ENCODE measurements around the gene TMCO4. TPM values are rescaled to one million over a fixed set of nuclear protein-coding genes. Genes with fewer than 3 reads are reported as not detected.

TMCO4 gene
- total and polyA plus RNA-seq, 2 of the 4 experiments (the other 2 are of a cell fraction) = 7.3 to 8.6 TPM

DNA sequence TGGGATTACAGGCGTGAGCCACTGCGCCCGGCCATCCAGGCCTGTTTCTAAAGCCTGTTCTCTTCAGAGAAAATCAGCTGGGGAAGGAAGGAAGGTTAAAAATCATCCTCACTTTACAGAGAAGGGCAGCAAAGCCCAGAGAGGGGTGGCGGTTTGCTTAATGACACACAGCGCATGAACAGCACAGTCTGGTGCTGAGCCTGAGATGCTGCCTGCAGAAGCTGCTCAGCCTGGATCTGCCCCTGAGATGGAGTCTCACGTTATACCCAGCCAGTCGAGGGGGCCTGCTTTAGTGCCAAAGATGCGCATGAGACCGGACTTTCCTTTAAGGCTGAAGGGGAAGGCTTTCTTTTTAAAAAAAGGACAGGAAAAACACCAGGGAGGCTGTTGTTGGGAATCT lies 113.7 kb downstream of the TMCO4 start:
- no peak overlapping the region for H3K14ac ChIP-seq (replicated peaks; ENCODE audit: low read depth, low read length)
- no peak overlapping the region for H2AFZ ChIP-seq (replicated peaks; ENCODE audit: low read length, poor library complexity)
- H3K9me1 ChIP-seq (ENCODE audit: insufficient read depth, low read length) = no peaks in the 10 kb centered on the region; the same call in 1 of the 2 replicates
- DNase-seq (no peak), ATAC-seq (ENCODE audit: low read depth) (no peak)
- no peak overlapping the region for H3K4ac ChIP-seq (ENCODE audit: low read depth, low read length)
- H2AK5ac ChIP-seq (ENCODE audit: low read depth, low read length) = no peak overlapping the region
- ChIA-PET CTCF (interaction anchor here (1.8 kb wide), 1 partner anchor 18 kb away, joined by 5 read pairs; no protein-coding TSS in a partner anchor), POLR2A (ENCODE audit: unreplicated experiment) (no interaction called here)
- no peak overlapping the region for H3K9ac ChIP-seq (ENCODE audit: low read depth, low read length)
- no peak overlapping the region for H2BK5ac ChIP-seq (ENCODE audit: low read depth, low read length, poor library complexity, severe bottlenecking)
- H3K4me2 ChIP-seq (ENCODE audit: low read depth, low read length) = no peak overlapping the region
- 52% methylated on average over 3 of the region's 9 CpGs; no CpG with 5 or more reads in 1 of the 2 experiments for WGBS, 2 experiments (ENCODE audit: extremely low coverage in 2 of 2, insufficient read length in 1 of 2)
- no peak overlapping the region for H4K91ac ChIP-seq (ENCODE audit: insufficient read depth, low read depth, low read length)
- no peak overlapping the region for H2BK15ac ChIP-seq (ENCODE audit: low read depth, low read length)
- no peak overlapping the region for H4K5ac ChIP-seq (ENCODE audit: low read depth, low read length)
- H3K4me1 ChIP-seq (ENCODE audit: control insufficient read depth, insufficient read depth, low read length) = no peaks in the 10 kb centered on the region
- no TSS peak for BruUV-seq (replicated peaks)
- intact Hi-C loops (cut with micrococcal nuclease) = no loop called here
- H2BK120ac ChIP-seq (ENCODE audit: low read depth, low read length) = no peak overlapping the region
- dilution Hi-C loops (cut with HindIII; ENCODE audit: low sequenced_read_pairs, unreplicated experiment) = no loop called here
- no peak overlapping the region for H3K27ac ChIP-seq (ENCODE audit: insufficient read depth, low read length)
- H2AK9ac ChIP-seq (replicated peaks; ENCODE audit: low read depth, low read length, poor library complexity) = no peak overlapping the region
- no peak overlapping the region for H3K23ac ChIP-seq (ENCODE audit: low read depth, low read length)
- peaks cover 3% of the 10 kb centered on the region; the same call in 1 of the 2 replicates for H3K9me3 ChIP-seq (ENCODE audit: control insufficient read depth, insufficient read depth, low read length)
- TF ChIP-seq, protein P1, sequence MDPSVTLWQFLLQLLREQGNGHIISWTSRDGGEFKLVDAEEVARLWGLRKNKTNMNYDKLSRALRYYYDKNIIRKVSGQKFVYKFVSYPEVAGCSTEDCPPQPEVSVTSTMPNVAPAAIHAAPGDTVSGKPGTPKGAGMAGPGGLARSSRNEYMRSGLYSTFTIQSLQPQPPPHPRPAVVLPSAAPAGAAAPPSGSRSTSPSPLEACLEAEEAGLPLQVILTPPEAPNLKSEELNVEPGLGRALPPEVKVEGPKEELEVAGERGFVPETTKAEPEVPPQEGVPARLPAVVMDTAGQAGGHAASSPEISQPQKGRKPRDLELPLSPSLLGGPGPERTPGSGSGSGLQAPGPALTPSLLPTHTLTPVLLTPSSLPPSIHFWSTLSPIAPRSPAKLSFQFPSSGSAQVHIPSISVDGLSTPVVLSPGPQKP (IDR thresholded peaks at IDR 0.05; ENCODE audit: borderline replicate concordance, low read depth, low read length) = no peak
- TF ChIP-seq SMC3 (IDR thresholded peaks at IDR 0.05; ENCODE audit: low read depth, low read length) (no peak), CEBPB (IDR thresholded peaks at IDR 0.05; ENCODE audit: low read depth, low read length) (no peak), FOS (IDR thresholded peaks at IDR 0.05; ENCODE audit: low read depth, low read length) (no peak)
- TF ChIP-seq, protein P2, sequence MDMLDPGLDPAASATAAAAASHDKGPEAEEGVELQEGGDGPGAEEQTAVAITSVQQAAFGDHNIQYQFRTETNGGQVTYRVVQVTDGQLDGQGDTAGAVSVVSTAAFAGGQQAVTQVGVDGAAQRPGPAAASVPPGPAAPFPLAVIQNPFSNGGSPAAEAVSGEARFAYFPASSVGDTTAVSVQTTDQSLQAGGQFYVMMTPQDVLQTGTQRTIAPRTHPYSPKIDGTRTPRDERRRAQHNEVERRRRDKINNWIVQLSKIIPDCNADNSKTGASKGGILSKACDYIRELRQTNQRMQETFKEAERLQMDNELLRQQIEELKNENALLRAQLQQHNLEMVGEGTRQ (IDR thresholded peaks at IDR 0.05; ENCODE audit: low read depth, low read length) = no peak
- no peak overlapping the region for H3K4me3 ChIP-seq (ENCODE audit: insufficient read depth, low read depth, low read length)
- no peak overlapping the region for H4K8ac ChIP-seq (ENCODE audit: low read depth in 2 of 2, low read length in 2 of 2)
- H3K56ac ChIP-seq (ENCODE audit: extremely low read depth, insufficient read depth, low read length) = no peak overlapping the region
- H3K36me3 ChIP-seq (ENCODE audit: control insufficient read depth, insufficient read depth, low read length) = peaks cover 7% of the 10 kb centered on the region; the same call in 1 of the 2 replicates
- H4K20me1 ChIP-seq (ENCODE audit: insufficient read depth, low read length) = no peaks in the 10 kb centered on the region; the same call in 1 of the 2 replicates
- H3K79me1 ChIP-seq (ENCODE audit: low read depth in 1 of 2, low read length in 2 of 2) = no peaks in the 10 kb centered on the region
- no peak overlapping the region for H3K18ac ChIP-seq (ENCODE audit: low read depth, low read length)
- H3K27me3 ChIP-seq (ENCODE audit: control insufficient read depth, insufficient read depth, low read length) = no peaks in the 10 kb centered on the region
- no peak overlapping the region for H2BK20ac ChIP-seq (ENCODE audit: low read depth, low read length)
- in situ Hi-C loops (cut with MboI; ENCODE audit: low sequenced_read_pairs) = no loop called here
